NCI-H446 (cell line): Measurements from ENCODE around the gene AIDA.
"Not testable (repeated sequence)": the region's sequence is repeated elsewhere in the genome, so short reads cannot be mapped to it uniquely, and the experiment has no call there.

Experiments used
- DNase-seq, 2 experiments: peaks; one replicate each; lab custom pipeline; 2025; lab: John Stamatoyannopoulos, UW

AIDA gene, protein sequence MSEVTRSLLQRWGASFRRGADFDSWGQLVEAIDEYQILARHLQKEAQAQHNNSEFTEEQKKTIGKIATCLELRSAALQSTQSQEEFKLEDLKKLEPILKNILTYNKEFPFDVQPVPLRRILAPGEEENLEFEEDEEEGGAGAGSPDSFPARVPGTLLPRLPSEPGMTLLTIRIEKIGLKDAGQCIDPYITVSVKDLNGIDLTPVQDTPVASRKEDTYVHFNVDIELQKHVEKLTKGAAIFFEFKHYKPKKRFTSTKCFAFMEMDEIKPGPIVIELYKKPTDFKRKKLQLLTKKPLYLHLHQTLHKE

DNA sequence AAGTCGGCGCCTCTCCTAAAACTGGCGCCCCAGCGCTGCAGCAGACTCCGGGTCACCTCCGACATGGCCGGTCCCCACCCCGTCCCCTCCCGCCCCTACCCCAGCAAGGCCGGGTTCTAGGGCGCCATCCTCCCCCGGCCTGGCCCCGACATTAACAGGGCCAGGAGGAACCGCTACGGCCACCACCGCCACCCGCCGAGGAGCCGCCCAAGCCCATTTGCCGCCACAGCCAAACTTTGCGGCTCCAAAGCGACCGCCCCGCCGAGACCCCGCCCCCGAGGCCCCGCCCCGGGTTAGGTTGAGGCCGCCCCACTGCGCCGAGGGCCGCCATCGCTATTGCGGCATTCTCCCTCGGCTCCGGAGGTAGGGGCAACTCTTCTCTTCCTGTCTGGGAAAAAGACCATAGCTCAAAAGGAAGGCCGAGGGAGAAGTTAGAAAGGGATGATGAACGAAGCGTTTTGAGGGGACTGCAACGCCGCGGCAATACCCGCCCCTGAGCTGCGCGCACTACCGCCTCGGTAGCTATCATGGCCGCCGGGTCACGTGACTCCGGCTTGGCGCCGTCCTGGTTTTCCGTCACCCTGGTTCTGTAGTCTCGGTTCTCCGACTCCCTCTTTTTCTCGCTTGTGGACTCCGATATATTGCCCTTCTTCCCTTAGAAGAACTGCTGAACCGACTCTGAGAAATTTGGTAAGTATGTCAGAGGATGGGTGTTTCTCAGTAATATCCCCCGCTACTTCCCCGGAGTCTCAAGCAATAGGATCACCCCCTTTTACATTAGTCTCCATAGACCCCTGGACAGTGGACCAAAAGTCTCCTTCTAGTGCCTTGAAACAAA lies at the start of gene AIDA, which contains the start of gene BROX:
Gene AIDA (minus strand): TSS at position 239 of the 838 bp plus-strand sequence. CDS start 174 bp downstream, at position 65.
Gene BROX (plus strand): TSS at position 312 of the 838 bp plus-strand sequence. CDS start 3,136 bp downstream, outside the sequence.
- DNase-seq: peak; percentile 92 to 94

DNA sequence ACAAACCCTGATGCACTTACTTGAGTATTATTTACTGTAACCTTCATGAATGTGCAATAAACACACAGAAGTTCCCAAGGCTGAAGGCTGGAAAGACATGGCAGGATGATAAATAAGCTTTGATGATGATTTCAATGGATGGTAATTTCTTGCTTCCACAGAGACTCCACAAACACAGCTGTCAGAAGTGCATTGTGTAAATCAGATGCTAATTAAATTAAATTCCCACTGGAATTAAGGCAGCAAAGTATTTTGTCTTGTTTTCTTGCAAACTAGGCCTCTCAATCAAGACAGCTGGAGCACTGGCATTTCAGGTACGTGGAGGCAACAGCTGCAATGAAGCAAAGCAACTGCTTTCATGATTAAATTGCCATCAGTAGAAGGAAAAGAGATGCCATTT lies 48.8 kb upstream of the AIDA start:
- no peak for DNase-seq

DNA sequence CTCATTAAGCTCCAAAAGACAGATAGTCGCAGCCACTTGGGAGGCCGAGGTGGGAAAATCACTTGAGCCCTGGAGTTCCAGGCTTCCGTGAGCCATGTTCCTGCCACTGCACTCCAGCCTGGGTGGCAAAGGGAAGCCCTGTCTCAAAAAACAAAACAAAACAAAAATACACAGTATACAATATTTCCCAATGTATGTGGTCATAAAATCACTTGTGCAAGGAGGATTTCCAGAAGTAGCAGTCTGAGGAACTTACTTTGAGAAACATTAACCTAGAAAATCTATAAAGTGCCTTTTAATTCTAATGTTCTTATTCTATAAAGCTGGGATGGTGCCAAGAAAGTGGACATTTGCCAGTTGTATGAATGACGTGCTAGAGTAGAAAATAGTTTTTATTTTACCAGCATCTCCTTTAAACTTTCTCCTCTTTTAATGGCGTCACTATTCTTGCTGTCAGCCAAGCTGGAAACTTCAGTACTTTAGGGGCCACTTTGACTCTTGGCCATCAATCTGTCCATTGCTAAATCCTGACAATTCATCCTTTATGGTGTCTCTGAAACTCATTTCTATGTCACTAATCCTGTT lies 47.3 kb upstream of the AIDA start:
- DNase-seq: no peak

DNA sequence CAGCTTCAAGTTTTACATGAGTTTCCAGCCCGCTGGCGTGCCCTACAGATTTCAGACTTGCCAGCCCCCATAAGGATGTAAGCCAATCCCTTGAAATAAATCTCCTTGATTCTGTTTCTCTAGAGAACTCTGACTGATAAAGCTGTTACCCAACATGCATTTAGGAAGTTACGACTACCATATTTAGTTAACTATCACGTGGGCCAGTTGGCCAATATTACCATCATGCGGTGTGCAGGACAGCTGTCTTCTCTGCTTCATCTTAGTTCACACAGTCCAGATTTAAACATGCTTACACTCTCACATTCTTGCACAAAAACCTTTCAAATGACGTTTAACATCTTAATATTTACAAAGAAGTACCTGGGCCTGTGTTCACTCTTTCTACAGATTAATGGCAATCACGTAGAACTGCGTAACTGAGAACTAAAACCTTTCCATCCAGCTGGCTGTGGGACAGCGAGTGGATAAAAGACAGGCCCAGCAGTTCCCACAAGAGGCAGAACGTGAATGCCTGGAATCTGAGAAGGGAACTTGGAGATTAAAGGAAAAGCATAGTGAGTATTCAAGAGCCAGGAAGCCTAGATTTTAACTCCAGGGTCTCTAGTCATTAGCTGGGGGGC lies 45.5 kb upstream of the AIDA start:
- DNase-seq: no peak

DNA sequence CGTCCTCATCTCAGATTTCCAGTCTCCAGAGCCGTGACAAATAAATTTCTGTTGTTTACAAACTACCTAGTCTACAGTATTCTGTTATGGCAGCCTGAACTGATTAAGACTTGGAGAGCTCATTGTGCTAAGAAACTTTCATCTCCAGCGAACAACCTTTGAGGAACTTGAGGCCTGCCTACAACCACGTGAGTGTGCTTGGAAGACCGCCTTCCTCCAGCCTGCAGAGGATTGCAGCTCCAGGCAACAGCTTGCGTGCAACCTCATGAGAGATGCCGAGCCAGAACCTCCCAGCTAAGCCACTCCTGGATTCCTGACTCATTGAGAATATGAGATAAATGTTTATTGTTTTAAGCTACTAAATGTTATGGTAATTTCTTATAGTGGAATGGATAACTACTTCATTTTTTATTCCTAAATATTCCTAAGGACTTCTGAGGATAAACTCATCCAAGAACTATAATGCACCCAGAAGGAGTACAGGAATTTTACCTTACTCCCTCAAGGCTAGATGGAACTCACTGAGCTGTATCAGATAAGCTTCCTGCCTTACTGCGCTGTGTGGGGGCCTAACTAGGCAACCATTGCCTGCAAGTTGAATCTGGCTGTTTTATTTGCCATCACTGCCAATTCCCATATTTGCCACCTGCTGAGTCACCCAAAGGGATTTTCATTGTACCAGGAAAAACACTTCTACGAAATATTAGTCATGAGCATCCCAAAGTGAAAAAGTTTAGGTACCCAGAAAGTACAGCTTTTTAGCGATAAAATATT lies 42.3 kb upstream of the AIDA start:
- DNase-seq: no peak

DNA sequence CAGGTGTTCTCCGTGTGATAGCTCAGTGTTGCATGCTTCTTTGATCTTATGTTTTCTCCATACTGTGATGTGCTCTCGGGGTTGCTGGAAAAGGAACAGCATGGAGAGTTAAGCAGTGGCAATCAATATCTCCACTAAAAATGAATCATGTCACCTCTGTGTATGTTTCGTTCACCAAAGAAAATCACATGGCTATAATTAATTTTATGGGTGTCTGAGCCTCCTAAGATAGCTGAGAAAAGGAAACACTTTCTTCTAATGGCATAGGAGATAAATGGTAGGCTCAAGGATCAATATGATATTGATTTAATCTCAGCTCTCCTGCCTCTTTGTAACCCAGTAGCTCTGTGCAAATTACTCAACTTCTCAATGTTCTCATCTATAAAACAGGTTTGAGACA lies 39.0 kb upstream of the AIDA start:
- DNase-seq: no peak

DNA sequence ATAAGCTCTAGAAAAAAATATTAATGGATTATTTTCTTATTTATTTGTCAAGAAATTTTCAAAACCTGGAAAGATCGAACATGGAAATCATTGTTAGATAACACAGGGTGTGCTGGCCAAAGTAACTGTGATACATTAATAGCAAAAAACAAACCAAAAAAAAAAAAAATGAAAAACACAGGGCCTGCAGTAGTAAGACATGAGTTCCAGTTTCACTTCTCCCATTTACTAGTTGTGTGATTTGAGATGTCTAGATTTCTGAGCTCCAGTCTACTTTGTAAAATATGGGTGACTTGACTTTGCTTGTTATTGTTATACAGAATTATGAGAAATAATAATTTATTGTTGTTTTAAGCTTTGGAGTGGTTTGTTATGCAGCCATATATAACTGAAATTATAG lies 38.4 kb upstream of the AIDA start:
- DNase-seq: no peak

DNA sequence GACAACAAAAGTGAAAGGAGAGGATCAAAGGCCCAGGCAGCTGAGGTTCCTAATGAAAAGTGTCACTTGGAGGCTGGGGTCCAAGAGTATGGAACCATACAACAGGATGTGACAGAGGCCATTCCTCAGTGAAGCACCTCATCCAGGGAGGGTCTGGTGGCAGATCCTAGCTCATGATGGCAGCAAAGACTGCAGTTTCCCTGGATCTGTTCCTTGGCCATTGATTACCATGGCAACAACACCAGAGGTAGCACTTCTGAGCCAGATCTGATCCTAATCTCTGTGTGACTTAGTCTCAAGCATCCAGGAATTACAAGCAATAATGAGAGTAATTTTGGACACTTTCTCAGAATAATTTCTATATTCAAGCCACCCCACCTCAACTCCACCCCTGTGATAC lies 37.6 kb upstream of the AIDA start:
- DNase-seq: peak in 1 of 2 experiments; percentile 9

DNA sequence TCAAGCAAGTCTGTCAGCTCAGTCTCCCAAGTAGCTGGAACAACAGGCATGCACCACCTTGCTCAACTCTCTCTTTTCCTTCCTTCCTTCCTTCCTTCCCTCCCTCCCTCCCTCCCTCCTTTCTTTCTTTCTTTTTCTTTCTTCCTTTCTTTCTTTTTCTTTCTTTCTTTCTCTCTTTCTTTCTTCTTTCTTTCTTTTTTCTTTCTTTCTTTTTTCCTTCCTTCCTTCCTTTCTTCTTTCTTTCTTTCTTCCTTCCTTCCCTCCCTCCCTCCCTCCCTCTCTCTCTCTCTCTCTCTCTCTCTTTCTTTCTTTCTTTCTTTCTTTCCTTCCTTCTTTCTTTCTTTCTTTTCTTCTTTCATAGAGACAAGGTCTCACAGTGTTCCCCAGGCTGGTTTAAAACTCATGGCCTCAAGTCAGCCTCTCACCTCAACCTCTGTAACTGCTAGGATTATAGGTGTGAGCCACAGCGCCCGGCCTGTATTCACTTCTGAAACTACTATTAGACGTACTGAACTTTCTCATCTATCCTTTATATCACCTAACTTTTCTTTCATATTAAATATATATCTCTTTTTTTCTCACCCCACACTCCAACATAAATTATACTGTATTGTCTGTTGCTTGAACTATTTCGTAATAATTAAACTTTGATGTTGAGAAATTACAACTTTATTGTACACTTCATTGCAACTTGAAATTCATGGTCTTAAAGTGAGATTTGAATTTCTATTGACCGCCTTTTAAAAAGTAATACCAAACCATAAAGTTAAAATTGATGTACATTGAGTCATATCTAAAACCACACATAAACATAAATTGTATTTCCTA lies 29.6 kb upstream of the AIDA start:
- not testable (repeated sequence) for DNase-seq

DNA sequence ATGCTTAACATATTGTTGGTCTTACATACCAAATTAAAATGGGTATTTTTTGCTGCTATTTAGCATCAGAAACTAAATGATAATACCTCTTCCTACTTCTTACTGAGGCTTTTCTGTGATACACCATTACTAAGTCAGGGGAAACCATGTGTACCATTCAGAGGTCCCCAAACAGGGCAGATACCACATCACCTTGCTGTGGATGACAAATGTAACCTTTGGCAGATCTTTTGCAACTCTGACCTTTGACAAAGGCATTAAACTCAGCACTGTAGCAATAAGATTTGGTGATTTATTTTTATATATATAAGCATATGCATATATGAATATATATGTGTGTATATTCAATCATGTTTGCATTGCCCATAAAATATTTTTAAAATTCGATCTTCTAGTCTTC lies 27.6 kb upstream of the AIDA start:
- DNase-seq: no peak

DNA sequence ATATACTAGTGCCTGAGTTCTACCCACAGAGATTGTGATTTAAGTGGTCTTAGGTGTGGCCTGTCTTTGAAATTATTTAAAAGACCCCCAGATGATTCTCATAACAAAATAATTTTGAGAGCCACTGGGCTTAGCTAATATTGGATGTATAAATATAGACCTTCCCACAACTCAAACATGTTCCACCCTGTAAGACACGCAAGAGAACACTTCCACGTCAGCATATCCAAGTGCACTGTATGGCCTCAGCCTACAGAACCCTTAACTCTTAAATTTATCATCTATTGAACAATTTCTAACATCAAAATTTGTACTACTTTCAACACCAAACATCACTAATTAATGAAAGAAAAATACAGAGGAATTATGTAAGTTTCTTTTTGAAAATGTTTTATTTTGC lies 27.2 kb upstream of the AIDA start:
- no peak for DNase-seq

DNA sequence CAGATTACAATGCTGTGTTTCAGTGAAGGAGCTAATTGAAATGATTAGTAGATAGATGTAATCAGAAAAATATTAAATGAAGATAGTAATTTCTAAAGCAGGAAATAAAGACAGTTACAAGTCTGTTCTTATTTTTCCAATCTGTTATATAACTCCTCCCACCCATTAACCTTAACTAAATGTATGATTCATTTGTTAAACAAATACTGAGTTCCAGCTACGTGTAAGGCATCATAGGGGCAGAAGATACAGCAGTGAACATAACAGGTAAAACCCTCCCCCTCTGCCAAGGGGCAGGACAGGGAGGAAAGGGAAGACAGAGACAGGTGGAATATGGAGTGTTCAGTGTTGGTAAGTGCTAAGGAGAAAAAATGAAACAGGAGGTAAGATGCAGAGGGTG lies 24.7 kb upstream of the AIDA start, which contains the start of gene FAM177B:
Gene FAM177B (plus strand): TSS at position 231 of the 400 bp plus-strand sequence. CDS start 9,344 bp downstream, outside the sequence.
- no peak for DNase-seq

DNA sequence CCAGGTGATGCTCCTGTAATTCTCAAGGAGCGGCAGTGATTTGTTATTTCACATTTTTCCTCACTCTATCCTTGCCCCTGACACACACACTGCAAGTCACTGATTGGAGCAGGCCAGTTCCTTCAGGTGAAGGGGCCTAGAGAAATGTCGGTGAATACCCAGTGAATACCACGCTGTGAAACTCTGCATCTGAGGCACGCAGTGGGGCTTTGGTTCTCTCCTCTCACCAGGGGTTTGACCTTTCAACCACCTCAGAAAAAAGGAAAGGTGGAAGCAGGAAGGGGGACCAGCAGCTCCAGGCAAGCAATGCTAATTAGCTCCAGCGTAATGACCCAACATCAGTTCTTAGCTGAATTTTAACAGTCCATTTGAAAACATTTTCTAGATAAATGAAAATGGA lies 24.2 kb upstream of the AIDA start:
- DNase-seq: no peak

DNA sequence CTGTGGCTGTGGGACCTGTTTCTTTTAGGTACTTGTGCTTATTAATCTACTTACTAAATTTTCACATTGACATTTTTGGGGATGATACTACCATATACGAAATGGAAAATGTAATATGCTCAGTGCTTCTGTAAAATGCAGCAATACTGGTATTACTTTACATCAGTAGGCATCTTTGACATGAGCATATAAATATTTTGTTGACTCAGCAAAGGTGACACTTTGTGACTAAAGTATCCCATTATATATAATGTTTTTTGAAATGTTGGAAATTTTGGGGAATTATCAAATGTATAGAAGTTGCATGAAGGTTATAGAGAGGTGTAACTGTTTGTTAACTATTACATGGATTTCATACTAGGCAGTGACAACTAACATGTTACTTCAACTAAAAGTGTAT lies 22.4 kb upstream of the AIDA start:
- DNase-seq: no peak

DNA sequence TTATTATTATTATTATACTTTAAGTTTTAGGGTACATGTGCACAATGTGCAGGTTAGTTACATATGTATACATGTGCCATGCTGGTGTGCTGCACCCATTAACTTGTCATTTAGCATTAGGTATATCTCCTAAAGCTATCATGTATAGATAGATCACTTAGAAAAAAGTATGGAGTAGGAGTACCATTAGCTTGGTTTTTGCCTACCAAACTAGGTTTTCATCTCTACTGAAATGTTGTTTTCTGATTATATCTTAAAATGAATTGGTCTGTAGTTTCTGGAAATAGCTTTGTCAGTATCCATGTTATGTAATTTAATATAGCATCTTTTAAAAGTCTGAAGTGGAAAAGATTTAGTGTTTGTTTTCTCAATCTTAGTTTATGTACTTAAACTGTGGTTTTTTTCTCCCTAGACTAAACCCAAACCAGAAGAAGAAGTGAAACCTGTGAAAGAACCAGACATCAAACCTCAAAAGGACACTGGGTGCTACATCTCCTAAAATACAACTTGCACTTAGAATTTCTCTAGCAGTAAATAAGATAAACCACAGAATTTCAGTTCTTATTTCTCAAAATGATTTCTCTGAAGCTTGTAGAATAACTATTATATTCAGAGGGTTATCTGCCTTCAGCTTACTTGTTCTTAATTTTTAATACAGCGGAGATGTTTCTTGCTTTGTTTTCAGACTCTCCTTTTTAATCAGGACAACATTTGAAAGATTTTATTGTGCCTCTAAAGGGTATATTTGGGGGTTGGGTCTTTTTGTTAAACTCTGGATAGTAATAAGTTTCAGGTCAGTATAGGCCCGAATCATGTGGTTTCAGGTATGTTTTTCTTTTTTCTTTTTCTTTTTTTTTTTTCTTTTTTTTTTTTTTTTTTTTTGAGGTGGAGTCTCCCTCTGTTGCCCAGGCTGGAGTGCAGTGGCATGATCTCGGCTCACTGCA lies 20.2 kb upstream of the AIDA start:
- no peak for DNase-seq

DNA sequence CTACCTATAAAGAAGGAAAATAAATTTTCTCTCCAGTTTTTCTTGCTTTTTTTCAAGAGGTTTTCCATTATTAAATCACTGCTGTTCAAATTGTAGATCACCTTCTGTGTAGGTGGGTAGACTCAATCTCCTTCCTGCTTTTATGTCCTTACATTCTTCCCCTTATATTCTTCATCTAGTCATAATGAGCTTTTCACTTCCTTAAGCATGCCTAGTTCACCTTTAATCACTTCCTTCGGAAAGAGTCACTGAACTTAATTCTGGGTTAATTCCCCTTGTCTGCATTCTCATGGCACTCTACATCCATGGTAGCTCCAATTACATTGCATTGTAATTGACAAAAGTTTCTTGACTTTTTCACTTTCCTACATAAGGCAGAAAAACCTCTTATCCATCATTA lies 18.6 kb upstream of the AIDA start:
- no peak for DNase-seq

DNA sequence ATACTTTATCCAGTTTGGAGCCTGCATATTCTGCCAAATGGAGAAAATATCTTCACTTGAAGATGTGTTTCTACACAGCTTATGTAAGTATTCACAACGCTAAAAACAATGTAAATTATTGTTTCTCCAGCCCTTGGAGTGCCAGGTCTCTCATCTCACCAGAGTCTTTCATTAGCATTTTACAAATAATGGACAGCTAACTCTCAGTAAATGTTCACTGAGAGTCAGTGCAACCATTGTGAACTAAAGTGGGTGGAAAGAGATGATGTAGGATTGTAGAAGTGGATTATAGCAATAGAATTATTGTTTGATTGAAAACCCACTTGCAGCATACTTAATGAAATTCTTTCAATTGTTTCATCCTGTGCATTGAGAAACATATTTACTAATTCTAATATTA lies 16.5 kb upstream of the AIDA start:
- no peak for DNase-seq

DNA sequence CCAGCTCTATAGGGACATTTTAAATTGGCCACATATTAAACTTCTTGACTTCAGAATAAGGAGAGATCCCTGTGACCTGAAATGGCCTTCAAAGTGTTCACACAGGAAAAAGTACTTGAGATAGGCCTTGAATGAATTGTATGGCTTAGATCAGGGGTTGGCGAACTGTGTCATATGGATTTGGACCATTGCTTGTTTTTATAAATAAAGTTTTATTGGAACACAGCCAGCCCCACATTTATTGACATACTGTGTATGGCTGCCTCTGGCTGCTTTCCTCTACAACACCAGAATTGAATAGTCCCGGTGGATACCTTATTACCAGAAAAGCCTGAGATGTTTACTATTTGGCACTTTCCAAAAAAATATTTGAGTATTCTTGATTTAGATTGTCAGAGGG lies 4.1 kb upstream of the AIDA start:
- no peak for DNase-seq
